Ascending aorta (tissue), 2 donors: ENCODE measurements around the gene DOK1. TPM values are rescaled to one million over a fixed set of nuclear protein-coding genes. Genes with fewer than 3 reads are reported as not detected.

Experiments
- DNase-seq, 2 donors: peaks; one replicate each; pipeline ENCODE4 v3.0.0-alpha.2; 2019; ENCODE audit warnings: low spot score in 2 of 2
- H3K27ac ChIP-seq, 2 donors: fragments of 200-600 bp; sonication (generic); one replicate each; pipeline ENCODE4 v1.5.1; 2016 to 2017; ENCODE audit warnings: mild to moderate bottlenecking in 1 of 2
- H3K27me3 ChIP-seq: fragments of 200-600 bp; sonication (generic); one replicate; pipeline ENCODE4 v1.5.1; 2017
- H3K36me3 ChIP-seq, 2 donors: fragments of 200-600 bp; sonication (generic); one replicate each; pipeline ENCODE4 v1.5.1; 2016
- H3K4me1 ChIP-seq, 2 donors: fragments of 200-600 bp; sonication (generic); one replicate each; pipeline ENCODE4 v1.5.1; 2016 to 2017; ENCODE audit warnings: mild to moderate bottlenecking in 1 of 2
- H3K4me3 ChIP-seq, 2 donors: fragments of 200-600 bp; sonication (generic); one replicate each; pipeline ENCODE4 v1.5.1; 2016 to 2017; ENCODE audit warnings: mild to moderate bottlenecking in 1 of 2
- H3K9me3 ChIP-seq, 2 donors: fragments of 200-600 bp; sonication (generic); one replicate each; pipeline ENCODE4 v1.5.1; 2016
- CTCF ChIP-seq, 3 experiments: fragments of 200-600 bp in 2 of 3; fragments of 450-650 bp in 1 of 3; sonication (generic) in 2 of 3; IDR thresholded peaks; one replicate each; pipeline ENCODE4 v1.5.1; 2016 to 2019; ENCODE audit warnings: antibody characterized with exemption in 3 of 3, mild to moderate bottlenecking in 1 of 3, moderate library complexity in 1 of 3
- intact Hi-C: fragments of 100-400 bp; cut with DNase I; formaldehyde crosslinking; loops from one replicate; pipeline ENCODE4 v1.15.1; 2023
- total RNA-seq: library from RNA; depleted of rRNA; stranded (reverse); fragments of >200 nt; gene quantifications from one replicate; pipeline ENCODE4 v1.1.0, GENCODE V29; 2016

DOK1 gene
- total RNA-seq, 1 donor from 2014 or later, result 68.1 TPM

- TF ChIP-seq CTCF (IDR thresholded peaks at IDR 0.05), result no peak
- Histone ChIP-seq H3K9me3 (no peaks in the 10 kb centered on the region), H3K4me1 (peaks cover 0 to 14% of the 10 kb centered on the region in 2 donors), H3K36me3 (no peaks in the 10 kb centered on the region), H3K27me3 (no peaks in the 10 kb centered on the region), H3K4me3 (no peak overlapping the region), H3K27ac (no peak overlapping the region)
- DNase-seq, result no peak
- intact Hi-C loops, result no loop called here
These were observed 11.7 kb downstream of the DOK1 start for GRCh38 chr2:74566076-74566753.

- H3K4me3 ChIP-seq, result no peak overlapping the region
- no peak overlapping the region for H3K27ac ChIP-seq
- no peaks in the 10 kb centered on the region for H3K36me3 ChIP-seq
- no peaks in the 10 kb centered on the region for H3K9me3 ChIP-seq
- no peak for TF ChIP-seq CTCF (IDR thresholded peaks at IDR 0.05)
- H3K4me1 ChIP-seq, result peaks cover 0 to 14% of the 10 kb centered on the region in 2 donors
- DNase-seq, result no peak
- intact Hi-C loops, result no loop called here
- H3K27me3 ChIP-seq, result no peaks in the 10 kb centered on the region
These were observed 12.2 kb downstream of the DOK1 start for GRCh38 chr2:74566754-74567085.

- H3K27ac ChIP-seq, result no peak overlapping the region
- no peak for TF ChIP-seq CTCF (IDR thresholded peaks at IDR 0.05)
These were observed 13.4 kb downstream of the DOK1 start for GRCh38 chr2:74567881-74568280.

GRCh38 chr2:74569686-74570085 lies 15.2 kb downstream of the DOK1 start:
- H3K4me3 ChIP-seq, result no peak overlapping the region
- peaks cover 0 to 14% of the 10 kb centered on the region in 2 donors for H3K4me1 ChIP-seq
- no peaks in the 10 kb centered on the region for H3K9me3 ChIP-seq
- no peaks in the 10 kb centered on the region for H3K36me3 ChIP-seq
- DNase-seq, result no peak
- no peaks in the 10 kb centered on the region for H3K27me3 ChIP-seq
- intact Hi-C loops, result loop anchor here (2.0 kb wide), 1 partner anchor 21 kb away; no protein-coding TSS in a partner anchor
- TF ChIP-seq CTCF (IDR thresholded peaks at IDR 0.05), result no peak
- no peak overlapping the region for H3K27ac ChIP-seq

More at GRCh38 chr2:74567881-74568280, 13.4 kb downstream of the DOK1 start:
- DNase-seq, result no peak
- peaks cover 0 to 14% of the 10 kb centered on the region in 2 donors for H3K4me1 ChIP-seq
- no peak overlapping the region for H3K4me3 ChIP-seq
- no peaks in the 10 kb centered on the region for H3K27me3 ChIP-seq
- no peaks in the 10 kb centered on the region for H3K36me3 ChIP-seq
- H3K9me3 ChIP-seq, result no peaks in the 10 kb centered on the region
- intact Hi-C loops, result loop anchor here (2.0 kb wide), 1 partner anchor 19 kb away; no protein-coding TSS in a partner anchor

GRCh38 chr2:74571058-74571457 lies 16.5 kb downstream of the DOK1 start:
- H3K4me3 ChIP-seq, result no peak overlapping the region
- no peak for DNase-seq
- H3K4me1 ChIP-seq, result peaks cover 0 to 14% of the 10 kb centered on the region in 2 donors
- intact Hi-C loops, result no loop called here
- H3K36me3 ChIP-seq, result no peaks in the 10 kb centered on the region
- no peaks in the 10 kb centered on the region for H3K27me3 ChIP-seq
- no peaks in the 10 kb centered on the region for H3K9me3 ChIP-seq
- TF ChIP-seq CTCF (IDR thresholded peaks at IDR 0.05), result no peak
- no peak overlapping the region for H3K27ac ChIP-seq
